ENCODE measurements around the gene COL12A1. TPM values are rescaled to one million over a fixed set of nuclear protein-coding genes. Genes with fewer than 3 reads are reported as not detected.

COL12A1 gene
- total RNA-seq (580 and 1,023 TPM in 2 replicates), polyA plus RNA-seq (874 and 1,075 TPM in 2 replicates), polyA minus RNA-seq (ENCODE audit: low replicate concordance) (1,056 and 1,253 TPM in 2 replicates)
- polyA plus RNA-seq (2012), result 495 and 738 TPM in 2 replicates

- TF ChIP-seq EZH2 (IDR thresholded peaks at IDR 0.05; ENCODE audit: low read length, missing control alignments), result no peak
- peak in 1 of 2 donors; percentile 14 for TF ChIP-seq CTCF (conservative IDR thresholded peaks at IDR 0.05 in 1 of 2, IDR thresholded peaks at IDR 0.05 in 1 of 2; ENCODE audit: low read depth in 1 of 2, low read length in 2 of 2)
- H2AFZ ChIP-seq (ENCODE audit: low read length), result peak within 1 kb of the TSS; percentile 38
Measured at GRCh38 chr6:75205776-75206575, at the start of gene COL12A1. TSS of gene COL12A1 (minus strand) at chr6:75206053. CDS start at chr6:75202792, 3,261 bp downstream.

GRCh38 chr6:75250552-75250951, 44.7 kb upstream of the COL12A1 start:
- no peak overlapping the region for H3K4me3 ChIP-seq (replicated peaks in 1 of 4; ENCODE audit: control extremely low read depth in 1 of 4, insufficient read depth in 1 of 4, low read depth in 3 of 4, low read length in 4 of 4)
- H3K79me2 ChIP-seq (ENCODE audit: control insufficient read depth, insufficient read depth, low read length), result no peaks in the 10 kb centered on the region
- DNase-seq (ENCODE audit: low read depth in 2 of 2), result no peak
- TF ChIP-seq EZH2 (IDR thresholded peaks at IDR 0.05; ENCODE audit: low read length, missing control alignments) (no peak), CTCF (conservative IDR thresholded peaks at IDR 0.05 in 1 of 2, IDR thresholded peaks at IDR 0.05 in 1 of 2; ENCODE audit: low read depth in 1 of 2, low read length in 2 of 2) (no peak)
- no peak overlapping the region for H3K4me2 ChIP-seq (ENCODE audit: extremely low read depth, insufficient read depth, low read length)
- H3K9me3 ChIP-seq (ENCODE audit: control insufficient read depth, insufficient read depth, low read depth, low read length), result no peaks in the 10 kb centered on the region
- no peak overlapping the region for H3K27ac ChIP-seq (ENCODE audit: insufficient read depth, low read length)
- H3K36me3 ChIP-seq (ENCODE audit: control insufficient read depth, insufficient read depth, low read length), result no peaks in the 10 kb centered on the region
- H3K9ac ChIP-seq (ENCODE audit: insufficient read depth, low read length), result no peak overlapping the region
- H2AFZ ChIP-seq (ENCODE audit: low read length), result no peak overlapping the region
- H3K27me3 ChIP-seq (ENCODE audit: control insufficient read depth, insufficient read depth, low read length), result no peaks in the 10 kb centered on the region
- H4K20me1 ChIP-seq (ENCODE audit: control insufficient read depth, extremely low read depth, insufficient read depth, low read length), result no peaks in the 10 kb centered on the region
- H3K4me1 ChIP-seq (ENCODE audit: control insufficient read depth, extremely low read depth, insufficient read depth, low read length), result no peaks in the 10 kb centered on the region

More at GRCh38 chr6:75205776-75206575, at the start of gene COL12A1:
- H3K9ac ChIP-seq (ENCODE audit: insufficient read depth, low read length), result peak within 1 kb of the TSS; percentile 90
- no peaks in the 10 kb centered on the region for H4K20me1 ChIP-seq (ENCODE audit: control insufficient read depth, extremely low read depth, insufficient read depth, low read length)
- peak within 1 kb of the TSS; percentile 73 for H3K4me2 ChIP-seq (ENCODE audit: extremely low read depth, insufficient read depth, low read length)
- H3K79me2 ChIP-seq (ENCODE audit: control insufficient read depth, insufficient read depth, low read length), result peaks cover 46% of the 10 kb centered on the region
- no peaks in the 10 kb centered on the region for H3K9me3 ChIP-seq (ENCODE audit: control insufficient read depth, insufficient read depth, low read depth, low read length)
- H3K4me3 ChIP-seq (replicated peaks in 1 of 4; ENCODE audit: control extremely low read depth in 1 of 4, insufficient read depth in 1 of 4, low read depth in 3 of 4, low read length in 4 of 4), result peak within 1 kb of the TSS; percentile 69 to 100 (median 90)
- peak; percentile 99 for DNase-seq (ENCODE audit: low read depth in 2 of 2)
- H3K4me1 ChIP-seq (ENCODE audit: control insufficient read depth, extremely low read depth, insufficient read depth, low read length), result peaks cover 12% of the 10 kb centered on the region
- peaks cover 9% of the 10 kb centered on the region for H3K36me3 ChIP-seq (ENCODE audit: control insufficient read depth, insufficient read depth, low read length)
- H3K27ac ChIP-seq (ENCODE audit: insufficient read depth, low read length), result peak within 1 kb of the TSS; percentile 99
- H3K27me3 ChIP-seq (ENCODE audit: control insufficient read depth, insufficient read depth, low read length), result no peaks in the 10 kb centered on the region

GRCh38 chr6:75249837-75250236, 44.0 kb upstream of the COL12A1 start:
- H3K27me3 ChIP-seq (ENCODE audit: control insufficient read depth, insufficient read depth, low read length), result no peaks in the 10 kb centered on the region
- H3K27ac ChIP-seq (ENCODE audit: insufficient read depth, low read length), result no peak overlapping the region
- H3K4me2 ChIP-seq (ENCODE audit: extremely low read depth, insufficient read depth, low read length), result no peak overlapping the region
- TF ChIP-seq EZH2 (IDR thresholded peaks at IDR 0.05; ENCODE audit: low read length, missing control alignments) (no peak), CTCF (conservative IDR thresholded peaks at IDR 0.05 in 1 of 2, IDR thresholded peaks at IDR 0.05 in 1 of 2; ENCODE audit: low read depth in 1 of 2, low read length in 2 of 2) (no peak)
- H3K9me3 ChIP-seq (ENCODE audit: control insufficient read depth, insufficient read depth, low read depth, low read length), result no peaks in the 10 kb centered on the region
- no peak for DNase-seq (ENCODE audit: low read depth in 2 of 2)
- no peaks in the 10 kb centered on the region for H3K79me2 ChIP-seq (ENCODE audit: control insufficient read depth, insufficient read depth, low read length)
- no peak overlapping the region for H3K9ac ChIP-seq (ENCODE audit: insufficient read depth, low read length)
- no peaks in the 10 kb centered on the region for H3K36me3 ChIP-seq (ENCODE audit: control insufficient read depth, insufficient read depth, low read length)
- no peak overlapping the region for H3K4me3 ChIP-seq (replicated peaks in 1 of 4; ENCODE audit: control extremely low read depth in 1 of 4, insufficient read depth in 1 of 4, low read depth in 3 of 4, low read length in 4 of 4)
- H4K20me1 ChIP-seq (ENCODE audit: control insufficient read depth, extremely low read depth, insufficient read depth, low read length), result no peaks in the 10 kb centered on the region
- H3K4me1 ChIP-seq (ENCODE audit: control insufficient read depth, extremely low read depth, insufficient read depth, low read length), result no peaks in the 10 kb centered on the region
- no peak overlapping the region for H2AFZ ChIP-seq (ENCODE audit: low read length)
